ENCODE results near the gene CCDC60.

CCDC60 gene

DNA sequence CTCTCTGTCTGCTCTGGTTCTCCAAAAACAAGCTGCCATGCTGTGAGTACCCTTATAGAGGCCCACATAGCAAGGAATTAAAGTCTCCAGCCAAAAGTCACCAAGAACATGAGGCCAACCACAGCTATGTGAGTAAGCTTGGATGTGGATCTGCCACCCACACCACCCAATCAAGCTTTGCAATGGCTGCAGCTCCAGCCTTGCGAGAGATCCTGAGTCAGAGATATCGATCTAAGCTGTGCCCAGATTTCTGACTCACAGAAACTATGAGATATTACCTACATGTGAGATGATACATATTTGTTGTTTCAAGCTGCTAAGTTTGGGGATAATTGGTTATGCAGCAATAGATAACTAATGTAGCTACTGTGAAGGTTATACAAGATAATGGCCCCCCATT is 243.6 kb downstream of the CCDC60 start:
- in situ Hi-C loops (cut with MboI; ENCODE audit: low sequenced_read_pairs, unreplicated experiment), result no loop called here
- TF ChIP-seq, protein P1, sequence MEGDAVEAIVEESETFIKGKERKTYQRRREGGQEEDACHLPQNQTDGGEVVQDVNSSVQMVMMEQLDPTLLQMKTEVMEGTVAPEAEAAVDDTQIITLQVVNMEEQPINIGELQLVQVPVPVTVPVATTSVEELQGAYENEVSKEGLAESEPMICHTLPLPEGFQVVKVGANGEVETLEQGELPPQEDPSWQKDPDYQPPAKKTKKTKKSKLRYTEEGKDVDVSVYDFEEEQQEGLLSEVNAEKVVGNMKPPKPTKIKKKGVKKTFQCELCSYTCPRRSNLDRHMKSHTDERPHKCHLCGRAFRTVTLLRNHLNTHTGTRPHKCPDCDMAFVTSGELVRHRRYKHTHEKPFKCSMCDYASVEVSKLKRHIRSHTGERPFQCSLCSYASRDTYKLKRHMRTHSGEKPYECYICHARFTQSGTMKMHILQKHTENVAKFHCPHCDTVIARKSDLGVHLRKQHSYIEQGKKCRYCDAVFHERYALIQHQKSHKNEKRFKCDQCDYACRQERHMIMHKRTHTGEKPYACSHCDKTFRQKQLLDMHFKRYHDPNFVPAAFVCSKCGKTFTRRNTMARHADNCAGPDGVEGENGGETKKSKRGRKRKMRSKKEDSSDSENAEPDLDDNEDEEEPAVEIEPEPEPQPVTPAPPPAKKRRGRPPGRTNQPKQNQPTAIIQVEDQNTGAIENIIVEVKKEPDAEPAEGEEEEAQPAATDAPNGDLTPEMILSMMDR (IDR thresholded peaks at IDR 0.05; ENCODE audit: borderline replicate concordance, control extremely low read depth, extremely low read depth, insufficient read depth, missing control alignments), result no peak
- DNase-seq (ENCODE audit: low spot score), result no peak

DNA sequence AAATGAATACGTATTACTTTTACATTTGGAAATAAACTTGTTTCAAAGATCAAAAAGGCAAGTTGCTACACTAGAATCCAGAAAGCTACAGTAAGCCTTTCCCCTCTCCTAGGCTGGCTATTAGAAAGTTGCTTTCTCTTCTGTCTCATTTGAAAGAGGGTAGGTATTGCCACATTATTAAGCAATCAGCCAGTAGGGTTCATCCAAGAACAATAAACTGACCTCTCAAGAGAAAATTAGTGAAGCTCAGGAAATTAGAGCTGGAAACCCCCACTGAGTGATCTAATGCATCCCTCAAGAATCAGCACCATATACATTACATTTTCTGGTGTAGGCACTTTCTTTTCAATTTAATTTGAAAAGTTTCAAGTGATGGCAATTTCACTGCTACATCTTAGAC is 254.6 kb downstream of the CCDC60 start:
- DNase-seq (ENCODE audit: low spot score), result no peak
- in situ Hi-C loops (cut with MboI; ENCODE audit: low sequenced_read_pairs, unreplicated experiment), result no loop called here
- TF ChIP-seq, protein P1 (IDR thresholded peaks at IDR 0.05; ENCODE audit: borderline replicate concordance, control extremely low read depth, extremely low read depth, insufficient read depth, missing control alignments), result no peak

DNA sequence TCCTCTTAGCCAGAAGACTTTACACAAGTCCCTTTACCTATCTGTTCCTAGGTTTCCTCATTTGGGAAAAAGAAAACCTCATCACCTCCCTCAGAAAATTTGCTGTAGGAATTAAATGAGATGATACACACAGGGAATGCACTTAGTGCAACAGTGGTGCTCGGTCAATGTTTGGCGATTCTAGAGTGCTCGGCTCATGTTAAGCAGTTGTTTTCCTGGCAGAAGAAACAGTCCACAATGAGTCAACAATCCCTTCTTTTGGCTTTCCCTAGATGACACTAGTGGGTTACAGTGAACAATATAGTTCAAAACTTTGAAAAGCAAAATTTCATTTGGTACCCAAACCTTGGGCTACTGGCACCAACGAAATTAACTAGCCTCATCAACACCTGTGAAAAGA is 255.1 kb downstream of the CCDC60 start:
- in situ Hi-C loops (cut with MboI; ENCODE audit: low sequenced_read_pairs, unreplicated experiment), result no loop called here
- no peak for DNase-seq (ENCODE audit: low spot score)
- TF ChIP-seq, protein P1 (IDR thresholded peaks at IDR 0.05; ENCODE audit: borderline replicate concordance, control extremely low read depth, extremely low read depth, insufficient read depth, missing control alignments), result no peak
